NOMO-1 treated with dmso at 0.1 percent for 144 hours (cell line): ENCODE measurements around the gene GOLGA6D.
"Not testable (repeated sequence)": the region's sequence is repeated elsewhere in the genome, so short reads cannot be mapped to it uniquely, and the experiment has no call there.

ENCODE experiments used
- DNase-seq: peaks from one replicate; lab custom pipeline; 2025; ENCODE audit not compliant: unreplicated experiment; lab: John Stamatoyannopoulos, UW

The GOLGA6D gene

DNA sequence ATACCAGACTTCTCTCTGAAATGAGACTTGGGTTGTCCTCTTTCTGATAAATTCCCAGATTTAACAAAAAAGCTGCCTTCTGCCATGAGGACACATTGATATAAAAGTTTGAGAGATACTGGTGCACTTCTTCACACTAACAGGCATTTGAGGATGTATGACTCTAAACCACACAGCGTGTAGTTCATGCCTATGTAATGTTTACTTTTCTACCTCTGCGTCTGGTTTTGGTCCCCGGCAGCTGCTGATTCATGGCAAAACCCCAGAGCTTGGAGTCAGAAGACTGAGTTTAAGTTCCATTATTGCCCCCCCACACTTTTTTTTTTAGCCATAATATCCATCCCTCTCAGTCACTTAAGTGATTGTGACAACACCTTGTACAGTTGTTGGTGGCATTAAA lies 1.5 kb downstream of the GOLGA6D start:
- not testable (repeated sequence) for DNase-seq

DNA sequence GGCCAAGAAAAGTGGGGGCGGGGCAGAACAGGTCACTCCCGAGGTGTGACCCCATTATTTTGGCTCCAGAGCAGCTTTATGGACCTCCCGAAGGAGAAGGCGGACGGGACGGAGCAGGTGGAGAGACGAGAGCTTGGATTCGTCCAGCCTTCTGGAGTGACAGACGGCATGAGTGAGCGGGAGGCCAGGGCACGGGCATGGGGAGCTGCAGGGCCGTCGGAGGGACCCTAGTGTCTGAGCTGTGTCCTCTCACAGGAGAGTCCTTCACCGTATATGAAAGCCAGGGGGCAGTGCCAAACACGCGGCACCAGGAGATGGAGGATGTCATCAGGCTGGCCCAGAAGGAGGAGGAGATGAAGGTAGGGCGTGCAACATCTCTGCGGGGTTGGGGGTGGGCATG lies 11.0 kb downstream of the GOLGA6D start:
- not testable (repeated sequence) for DNase-seq

DNA sequence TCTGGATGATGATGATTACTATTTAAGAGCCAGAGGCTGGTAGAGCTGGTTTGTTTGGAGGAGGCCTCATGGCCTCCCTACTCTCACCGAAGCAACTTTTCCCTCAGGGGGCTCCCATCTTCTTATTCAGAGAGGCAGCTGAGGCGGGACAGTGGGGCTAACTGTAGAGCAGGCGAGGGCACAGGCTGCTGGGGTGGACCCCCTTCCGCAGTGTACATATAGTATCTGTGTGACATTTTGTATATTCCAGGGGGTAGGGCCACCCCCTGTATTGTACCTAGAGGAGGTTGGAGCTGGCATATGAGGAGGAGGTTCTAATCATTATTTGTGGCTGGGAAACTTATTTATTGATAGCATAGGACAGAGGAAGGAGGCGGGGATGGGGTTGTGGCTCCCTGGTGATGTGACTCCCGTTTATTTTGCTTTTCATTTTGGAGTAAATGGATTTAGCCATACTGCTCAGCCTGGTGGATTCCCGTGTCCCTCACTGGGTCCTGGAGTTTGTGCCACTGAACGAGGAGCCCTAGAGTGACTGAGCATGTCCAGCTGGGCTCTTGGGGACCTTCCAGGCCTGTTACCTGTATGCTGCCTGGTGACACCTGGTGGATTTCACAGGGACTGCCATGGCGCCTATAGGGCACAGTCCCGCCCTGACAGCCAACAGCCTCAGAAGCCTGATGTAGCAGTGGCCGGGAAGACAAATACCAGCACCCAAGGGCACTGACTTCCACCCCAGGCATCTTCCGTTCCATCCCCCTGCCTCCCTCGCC lies 16.1 kb downstream of the GOLGA6D start:
- DNase-seq, result not testable (repeated sequence)

DNA sequence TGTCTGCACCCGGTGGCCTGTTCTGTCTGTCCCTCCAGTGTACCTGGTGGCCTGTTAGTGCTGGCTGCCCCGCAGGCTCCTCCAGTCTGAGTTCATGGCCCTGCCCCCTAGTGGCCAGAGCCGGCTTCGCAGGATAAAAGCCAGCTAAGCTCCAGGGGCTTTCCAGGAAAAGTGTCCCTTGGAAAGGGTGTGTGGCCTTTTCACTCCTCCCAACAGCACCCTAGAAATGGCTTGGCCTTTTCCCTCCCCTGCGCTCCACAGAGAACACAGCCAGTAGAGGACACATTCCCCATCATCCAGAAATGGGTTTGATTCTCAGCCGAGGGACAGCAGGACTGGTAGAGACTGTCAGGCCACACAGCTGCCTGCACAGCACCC lies 16.7 kb downstream of the GOLGA6D start:
- not testable (repeated sequence) for DNase-seq

DNA sequence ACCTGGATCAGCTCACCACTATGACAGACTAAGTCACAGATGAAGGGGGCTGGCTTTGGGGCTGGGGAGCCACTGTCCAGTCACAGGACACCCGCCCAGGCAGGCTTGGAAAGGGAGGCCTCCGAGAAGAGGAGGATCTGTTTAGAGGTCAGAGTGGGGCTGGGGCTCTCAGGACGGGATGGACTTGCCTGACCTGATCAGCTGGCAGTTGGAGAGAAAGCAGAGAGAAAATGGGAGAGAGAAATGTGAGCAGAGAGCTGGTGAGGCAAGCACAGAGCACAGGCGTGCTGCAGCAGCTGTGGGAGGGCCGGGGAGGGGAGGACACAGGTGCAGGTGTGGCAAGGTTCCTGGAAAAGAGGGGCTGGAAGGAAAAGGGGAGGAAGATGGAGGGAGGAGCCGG lies 17.4 kb downstream of the GOLGA6D start:
- DNase-seq, result not testable (repeated sequence)

DNA sequence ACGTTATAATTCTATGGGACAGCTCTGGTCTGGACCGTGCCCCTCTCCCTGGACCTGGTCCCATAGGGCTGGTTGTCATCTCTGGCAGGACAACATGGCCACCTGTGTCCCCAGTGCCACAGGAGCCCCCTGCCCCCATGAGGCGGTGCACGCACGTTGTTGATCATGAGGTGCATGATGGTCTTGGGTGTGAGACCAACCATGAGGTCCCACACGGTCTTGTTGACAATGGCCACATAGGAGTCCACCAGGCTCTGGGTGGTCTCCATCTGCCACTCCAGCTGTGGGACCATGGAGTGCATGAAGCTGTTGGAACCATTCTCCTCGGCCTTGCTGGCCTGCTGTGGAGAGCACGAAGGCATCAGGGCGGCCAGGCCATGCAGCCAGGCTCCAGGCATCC lies 19.7 kb downstream of the GOLGA6D start:
- DNase-seq, result no peak

DNA sequence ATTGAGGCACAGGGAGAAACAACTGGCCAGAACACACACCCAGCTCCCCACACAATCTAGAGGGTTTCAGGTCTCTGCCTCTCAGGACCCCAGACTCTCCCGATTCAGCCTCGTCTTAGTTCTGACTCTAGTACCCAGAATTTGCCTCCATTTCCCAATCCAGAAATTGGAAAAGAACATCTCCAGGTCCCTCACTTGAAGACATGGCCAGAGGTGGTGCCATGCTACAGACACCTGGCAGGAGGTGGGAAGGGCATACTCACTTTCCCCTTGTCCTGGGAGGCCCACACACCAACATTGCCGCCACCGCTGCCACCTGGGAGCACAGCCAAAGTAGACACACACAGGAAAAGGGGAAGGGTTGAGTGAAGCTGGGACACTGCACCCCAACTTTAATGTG lies 20.1 kb downstream of the GOLGA6D start:
- not testable (repeated sequence) for DNase-seq

DNA sequence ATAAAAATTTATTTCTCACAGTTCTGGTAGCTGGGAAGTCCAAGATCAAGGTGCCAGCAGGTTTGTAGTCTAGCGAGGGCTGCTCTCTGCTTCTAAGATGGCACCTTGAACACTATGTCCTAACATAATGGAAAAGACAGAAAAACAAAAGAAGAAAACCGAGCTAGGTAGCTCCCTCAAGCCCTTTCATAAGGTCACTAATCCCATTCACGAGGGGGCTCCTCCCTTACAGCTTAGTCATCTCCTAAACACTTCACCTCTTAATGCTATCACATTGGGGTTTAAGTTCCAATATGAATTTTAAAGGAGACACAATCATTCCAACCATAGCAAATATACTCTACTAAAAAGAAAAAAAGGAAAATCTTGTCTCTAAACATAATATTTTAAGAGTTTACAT lies 23.6 kb downstream of the GOLGA6D start:
- DNase-seq, result no peak

DNA sequence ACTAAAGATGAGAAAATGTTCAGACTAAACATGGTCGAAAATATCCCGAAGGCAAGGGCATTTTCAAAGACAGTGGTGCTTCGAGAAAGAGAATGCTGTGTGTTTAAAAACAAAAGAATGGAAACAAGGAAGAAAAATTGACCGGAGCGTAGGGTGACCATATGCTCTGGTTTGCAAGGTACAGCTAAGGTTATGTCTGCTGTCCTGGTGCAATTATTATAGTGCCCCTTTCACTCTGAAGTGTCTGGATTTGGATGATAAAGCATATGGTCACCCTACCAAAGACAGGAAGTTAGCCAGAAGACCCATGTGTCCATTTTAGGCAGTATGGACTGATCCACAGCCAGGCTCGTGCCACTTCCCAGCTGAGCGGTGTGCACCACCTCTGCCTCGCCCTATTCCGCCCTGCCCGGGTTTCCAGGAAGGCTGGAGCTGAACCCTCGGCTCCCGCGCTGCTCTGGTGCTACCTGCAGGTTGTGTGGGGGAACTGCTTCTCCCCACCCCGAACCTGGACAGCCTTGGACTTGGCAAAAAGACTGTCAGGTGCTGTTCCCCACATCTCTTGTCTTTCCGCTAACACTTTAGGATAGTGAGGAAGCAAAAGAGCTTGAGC lies 25.2 kb downstream of the GOLGA6D start:
- peak; percentile 2 for DNase-seq

DNA sequence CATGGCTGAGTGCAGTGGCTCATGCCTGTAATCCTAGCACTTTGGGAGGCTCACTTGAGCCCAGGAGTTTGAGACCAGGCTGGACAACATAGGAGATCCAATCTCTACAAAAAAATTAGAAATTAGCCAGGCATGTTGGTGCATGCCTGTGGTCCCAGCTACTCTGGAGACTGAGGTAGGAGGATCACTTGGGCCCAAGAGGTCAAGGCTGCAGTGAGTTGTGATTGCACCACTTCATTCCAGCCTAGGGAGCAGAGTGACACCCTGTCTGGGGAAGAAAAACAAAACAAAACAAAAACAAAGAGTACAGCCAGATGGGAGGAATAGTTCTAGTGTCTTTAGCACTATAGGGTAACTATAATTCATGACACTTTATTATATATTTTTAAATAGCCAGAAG lies 27.1 kb downstream of the GOLGA6D start:
- DNase-seq, result no peak

DNA sequence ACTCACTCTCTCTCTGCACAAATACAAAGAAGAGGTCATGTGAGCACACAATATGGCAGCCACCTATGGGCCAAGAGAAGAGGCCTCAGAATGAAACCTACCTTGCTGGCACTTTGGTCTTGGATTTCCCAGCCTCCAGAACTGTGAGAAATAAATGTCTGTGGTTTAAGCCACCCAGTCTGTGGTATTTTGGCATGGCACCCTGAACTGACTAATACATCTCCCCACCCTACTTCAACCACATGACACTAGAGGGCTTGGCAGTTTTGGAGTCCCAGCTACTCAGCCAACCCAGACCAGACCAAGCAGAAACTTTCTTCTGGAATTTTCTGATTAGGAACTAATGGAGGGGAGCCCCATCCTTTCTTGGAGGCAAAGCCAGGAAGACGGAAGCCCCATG lies 29.9 kb downstream of the GOLGA6D start:
- DNase-seq, result not testable (repeated sequence)

DNA sequence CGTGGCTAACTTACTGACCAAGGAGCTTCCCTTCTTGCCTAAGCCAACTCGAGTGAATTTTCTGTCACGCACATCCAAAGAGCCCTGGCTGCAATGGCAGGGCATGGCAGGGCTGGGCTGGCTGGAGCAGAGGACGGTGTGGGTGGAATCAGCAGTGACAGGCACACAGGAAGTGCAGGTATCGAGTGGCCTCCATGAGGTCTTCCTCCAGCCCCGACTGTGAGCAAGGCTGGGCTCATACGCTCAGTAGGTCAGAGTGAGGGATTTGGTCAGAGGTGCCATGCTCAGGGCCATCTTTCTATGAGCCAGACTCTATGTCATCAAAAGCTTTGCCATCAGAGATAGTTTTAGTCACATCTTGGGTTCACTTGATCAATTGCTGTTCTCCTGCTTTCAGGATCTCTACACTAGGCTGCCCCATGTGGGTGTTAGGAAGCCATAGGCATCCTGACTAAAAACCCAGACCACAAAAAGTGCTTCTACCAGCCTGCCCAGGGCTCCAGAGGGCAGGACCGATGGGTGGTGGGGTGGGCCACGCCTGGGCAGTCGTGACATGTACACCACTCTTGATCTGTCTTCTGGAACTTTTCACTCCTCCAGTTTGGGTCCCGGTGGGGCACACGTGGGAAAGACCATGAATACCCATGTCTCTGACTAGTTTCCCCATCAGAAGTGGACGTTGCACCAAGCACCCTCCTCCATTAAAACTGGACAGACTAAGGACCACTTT lies 30.6 kb downstream of the GOLGA6D start:
- DNase-seq, result no peak

DNA sequence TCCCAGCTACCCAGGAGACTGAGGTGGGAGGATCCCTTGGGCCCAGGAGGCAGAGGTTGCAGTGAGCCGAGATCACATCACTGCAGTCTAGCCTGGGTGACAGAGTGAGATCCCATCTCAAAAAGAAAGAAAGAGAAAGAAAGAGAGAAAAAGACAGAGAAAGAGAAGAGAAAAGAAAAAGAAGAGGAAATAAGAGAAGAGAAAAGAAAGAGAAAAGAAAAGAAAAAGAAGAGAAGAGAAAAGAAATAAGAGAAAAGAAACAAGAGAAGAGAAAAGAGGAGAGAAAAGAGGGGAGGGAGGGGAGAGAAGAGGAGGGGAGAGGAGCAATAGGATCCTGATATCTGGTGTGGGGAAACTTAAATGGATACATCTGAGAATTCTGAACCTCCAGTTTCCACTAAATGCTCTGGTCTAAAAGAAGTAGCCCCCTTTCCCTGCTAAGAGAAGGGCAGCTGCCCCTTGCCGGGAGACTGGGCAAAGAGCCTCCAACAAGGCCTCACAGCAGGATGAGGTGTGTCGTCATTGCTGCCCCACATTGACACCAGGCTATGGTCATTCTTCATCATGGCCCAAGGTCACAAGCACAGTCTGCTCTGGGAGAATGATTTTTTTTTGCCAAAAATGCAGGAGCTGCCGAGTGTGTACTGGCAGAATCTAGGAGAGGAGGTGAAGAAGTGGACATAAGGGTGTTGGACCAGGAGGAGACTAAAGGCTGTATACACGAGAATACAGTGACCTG lies 32.1 kb downstream of the GOLGA6D start:
- DNase-seq, result no peak

DNA sequence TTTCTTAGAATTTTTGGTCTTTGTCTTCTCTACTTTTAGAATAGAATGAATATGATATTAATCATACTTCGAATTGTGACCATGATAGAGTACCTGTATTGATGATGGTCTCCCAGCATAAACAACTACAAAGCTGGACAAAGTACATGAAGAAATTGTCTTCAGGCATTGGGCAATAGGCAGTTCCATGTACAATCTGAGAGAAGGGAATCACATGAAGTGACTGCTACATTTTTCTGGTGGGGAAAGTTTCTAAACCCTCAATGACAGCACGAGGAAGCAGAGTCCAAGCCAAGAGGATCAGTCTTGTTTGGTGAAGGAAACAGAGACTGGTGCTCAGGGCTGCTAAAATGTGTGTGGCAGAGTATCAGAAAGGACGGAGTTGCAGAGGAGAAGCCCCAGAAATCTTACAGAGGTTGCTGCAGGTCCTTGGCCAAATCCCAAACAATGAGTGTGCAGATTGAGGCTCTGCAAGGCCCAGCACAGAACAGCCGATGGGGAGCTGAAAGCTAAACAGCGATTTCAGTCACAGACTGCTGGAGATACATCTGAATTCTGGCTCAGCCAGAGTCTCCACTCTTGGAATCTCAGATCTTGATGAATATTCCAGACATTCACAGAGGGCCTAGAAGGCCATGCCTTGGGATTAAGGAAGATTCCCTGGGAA lies 36.7 kb downstream of the GOLGA6D start:
- DNase-seq, result not testable (repeated sequence)

DNA sequence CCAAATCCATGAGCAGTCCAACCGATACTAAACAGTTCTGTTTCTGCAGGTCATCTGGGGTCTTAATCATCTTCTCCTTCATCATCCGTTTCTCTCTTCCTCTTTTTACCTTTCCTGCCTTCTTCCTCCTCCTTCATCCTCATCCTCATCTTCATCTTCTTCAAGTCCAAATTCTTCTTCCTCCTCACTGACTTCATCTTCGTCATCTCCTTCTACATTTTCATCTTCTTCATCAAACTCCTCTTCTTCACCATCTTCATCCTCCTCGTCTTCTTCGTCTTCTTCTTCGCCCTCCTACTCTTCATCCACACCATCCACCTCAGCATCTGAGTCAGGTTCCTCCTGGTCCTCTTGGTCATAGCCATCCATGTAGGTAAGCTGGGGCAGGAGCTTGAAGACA lies 39.1 kb downstream of the GOLGA6D start:
- no peak for DNase-seq

DNA sequence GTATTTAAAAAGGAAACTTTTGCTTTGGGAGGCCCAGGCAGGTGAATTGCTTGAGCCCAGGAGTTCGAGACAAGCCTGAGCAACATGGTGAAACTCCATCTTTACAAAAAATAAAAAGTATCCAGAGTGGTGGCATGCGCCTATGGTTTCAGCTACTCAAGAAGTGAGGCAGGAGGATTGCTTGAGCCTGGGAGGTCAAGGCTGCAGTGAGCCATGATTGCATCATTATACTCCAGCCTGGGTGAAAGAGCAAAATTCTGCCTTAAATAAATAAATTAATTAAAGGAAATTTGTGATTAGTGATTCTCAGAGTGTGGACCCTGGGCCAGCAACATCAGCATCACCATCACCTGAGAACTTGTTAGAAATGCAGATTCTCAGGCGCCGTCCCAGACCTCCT lies 43.3 kb downstream of the GOLGA6D start:
- DNase-seq, result no peak

DNA sequence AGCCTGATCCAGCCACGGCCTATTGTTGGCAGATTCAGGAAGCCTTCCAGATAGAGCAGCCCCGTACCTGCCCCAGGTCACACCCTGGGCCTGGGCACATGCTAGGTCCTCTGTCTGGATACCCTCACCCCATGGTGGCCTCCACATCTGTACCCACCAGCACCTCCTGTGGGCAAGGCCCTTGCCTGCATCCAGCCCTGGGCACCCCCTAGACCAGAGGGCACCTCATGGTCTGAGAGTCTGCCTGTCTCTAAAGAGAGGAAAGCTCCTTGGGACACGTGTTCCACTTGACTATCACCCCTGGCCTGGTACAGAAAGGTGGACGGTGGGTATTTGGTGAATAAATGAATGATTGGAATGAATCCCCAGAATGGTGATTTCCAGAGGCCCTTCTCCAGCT lies 44.4 kb downstream of the GOLGA6D start:
- no peak for DNase-seq

DNA sequence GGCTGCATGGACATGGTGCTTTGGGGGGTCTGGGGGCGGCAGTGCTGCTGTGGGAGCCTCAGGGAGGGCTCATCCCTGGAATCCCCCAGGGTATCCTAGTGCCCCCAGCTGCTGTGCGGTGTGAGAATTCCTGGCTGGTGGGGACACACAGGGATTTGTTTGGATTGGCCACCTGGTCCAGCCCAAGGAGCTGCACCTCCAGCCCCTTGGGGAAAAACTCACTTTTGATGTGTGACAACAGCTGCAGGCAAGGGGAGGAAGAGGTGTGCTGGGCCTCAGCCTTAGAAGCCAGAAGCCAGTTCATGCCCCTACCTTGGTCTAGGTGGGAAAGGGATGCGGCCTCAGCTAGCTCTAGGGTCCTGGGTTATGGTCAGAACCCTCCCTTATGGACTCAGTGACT lies 44.9 kb downstream of the GOLGA6D start:
- DNase-seq, result no peak

DNA sequence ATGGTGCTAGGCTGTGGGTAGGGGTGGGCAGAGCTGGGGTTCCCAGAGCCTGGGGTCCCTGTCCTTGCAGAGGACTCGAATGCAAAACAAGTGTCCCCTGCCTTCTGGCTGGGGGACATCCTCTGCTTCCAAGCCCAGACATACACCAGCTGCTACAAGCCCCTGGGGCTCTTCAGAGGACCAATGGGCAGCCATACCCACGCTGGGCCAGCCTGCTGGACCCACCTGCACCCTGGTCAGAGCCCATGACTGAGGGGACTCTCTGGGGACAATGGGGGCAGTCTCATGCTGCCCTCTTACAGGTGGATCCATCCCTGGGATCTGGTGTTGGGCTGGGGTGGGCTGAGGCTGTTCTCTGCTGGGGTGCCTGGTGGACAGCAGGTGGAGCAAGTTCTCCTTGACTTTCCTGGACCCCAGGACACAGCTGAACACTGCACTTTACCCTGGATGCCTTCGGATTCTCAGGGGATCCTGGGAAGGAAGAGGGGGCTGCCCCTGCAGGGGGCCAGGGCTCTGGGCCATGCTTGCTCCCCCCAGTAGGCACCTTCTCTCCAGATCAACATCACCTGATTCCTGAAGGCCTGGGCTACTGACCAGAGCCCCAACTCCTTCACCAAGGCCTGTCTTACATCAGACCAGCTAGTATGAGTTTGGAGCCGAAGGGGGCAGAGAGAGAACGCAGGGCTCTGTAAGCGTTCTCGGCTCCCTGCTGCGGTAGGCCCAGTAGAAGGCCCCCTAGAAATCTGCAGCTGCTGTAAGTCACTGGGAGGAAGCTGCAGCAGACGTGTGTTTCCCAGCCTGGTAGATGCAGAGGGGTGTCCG lies 46.1 kb downstream of the GOLGA6D start:
- no peak for DNase-seq

DNA sequence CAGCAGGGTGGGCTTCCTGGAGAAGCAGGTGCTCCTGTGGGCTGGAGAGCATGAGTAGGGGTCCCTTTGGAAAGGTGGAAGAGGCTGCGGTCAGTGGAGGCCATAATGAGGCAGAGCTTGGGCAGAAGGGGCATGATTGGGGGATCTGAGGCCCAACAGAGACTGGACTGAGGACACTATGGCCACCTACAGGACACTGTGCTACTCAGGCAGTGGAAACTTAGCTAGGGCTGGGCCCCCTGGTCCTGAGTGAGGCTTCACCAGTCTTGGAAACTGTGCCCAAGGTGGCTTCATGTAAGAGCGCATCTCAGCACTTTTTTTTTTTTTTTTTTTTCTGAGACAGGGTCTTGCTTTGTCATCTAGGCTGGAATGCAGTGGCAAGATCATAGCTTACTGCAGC lies 46.9 kb downstream of the GOLGA6D start:
- no peak for DNase-seq
